HS-5 (cell line): ENCODE results near the gene ATP6V1E1.
"Not testable (repeated sequence)": the region's sequence is repeated elsewhere in the genome, so short reads cannot be mapped to it uniquely, and the experiment has no call there.

Experiments used
- DNase-seq: peaks from one replicate; pipeline ENCODE4 v3.0.0-alpha.2; 2012; ENCODE audit warnings: low read depth

Gene ATP6V1E1

GRCh38 chr22:17628406-17629172 is at the start of gene ATP6V1E1:
TSS of gene ATP6V1E1 (minus strand) at chr22:17628749. CDS start at chr22:17628635, 114 bp downstream.
- DNase-seq: peak; percentile 84

- no peak for DNase-seq
These were observed 47.0 kb upstream of the ATP6V1E1 start for GRCh38 chr22:17675584-17675983.

- DNase-seq: no peak
These were observed 45.6 kb upstream of the ATP6V1E1 start for GRCh38 chr22:17674152-17674551.

DNA sequence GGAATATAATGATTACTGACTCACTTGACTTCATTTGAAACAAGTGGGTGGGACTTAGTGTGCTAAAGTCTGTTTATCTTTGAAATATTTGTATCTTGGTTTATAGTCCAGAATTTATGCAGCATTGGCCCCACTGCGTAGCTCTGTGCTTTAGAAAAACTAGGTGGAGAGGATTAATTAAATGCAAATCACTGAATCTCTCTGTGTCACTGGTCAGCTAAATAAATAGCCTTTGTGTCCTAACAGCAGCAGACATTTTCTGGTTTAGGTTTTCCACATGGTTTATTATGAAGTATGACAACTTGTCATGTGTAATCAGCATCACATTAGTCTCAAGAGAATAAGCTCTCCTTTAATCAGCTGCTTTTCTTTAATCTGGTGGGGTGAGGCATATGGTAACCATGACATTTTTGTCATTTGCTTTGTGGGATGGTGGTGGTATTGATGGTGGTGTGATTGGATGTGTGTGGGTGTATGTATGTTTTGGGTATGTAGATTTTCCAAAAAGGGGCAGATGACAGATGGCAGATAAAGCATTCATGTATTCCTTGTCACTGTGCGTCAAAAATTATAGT is 44.0 kb upstream of the ATP6V1E1 start:
- DNase-seq: no peak

GRCh38 chr22:17671521-17672092 is 43.1 kb upstream of the ATP6V1E1 start:
- DNase-seq: not testable (repeated sequence)

DNA sequence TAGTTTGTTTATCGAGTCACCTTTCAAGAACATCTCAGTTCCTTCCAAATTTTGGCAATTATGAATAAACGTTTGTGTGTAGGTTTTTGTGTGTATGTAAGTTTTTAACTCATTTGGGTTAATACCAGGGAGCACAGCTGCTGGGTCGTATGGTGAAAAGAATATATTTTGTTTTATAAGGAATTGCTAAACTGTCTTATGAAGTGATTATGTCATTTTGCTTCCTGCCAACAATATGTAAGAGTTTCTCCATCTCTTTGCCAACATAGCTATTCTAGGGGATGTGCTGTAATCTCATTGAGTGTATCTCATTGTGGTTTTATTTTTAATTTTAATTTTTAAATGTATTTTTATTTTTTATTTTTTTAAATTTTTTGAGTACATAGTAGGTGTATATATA is 37.3 kb upstream of the ATP6V1E1 start:
- DNase-seq: no peak

GRCh38 chr22:17665248-17665647 is 36.7 kb upstream of the ATP6V1E1 start:
- no peak for DNase-seq

DNA sequence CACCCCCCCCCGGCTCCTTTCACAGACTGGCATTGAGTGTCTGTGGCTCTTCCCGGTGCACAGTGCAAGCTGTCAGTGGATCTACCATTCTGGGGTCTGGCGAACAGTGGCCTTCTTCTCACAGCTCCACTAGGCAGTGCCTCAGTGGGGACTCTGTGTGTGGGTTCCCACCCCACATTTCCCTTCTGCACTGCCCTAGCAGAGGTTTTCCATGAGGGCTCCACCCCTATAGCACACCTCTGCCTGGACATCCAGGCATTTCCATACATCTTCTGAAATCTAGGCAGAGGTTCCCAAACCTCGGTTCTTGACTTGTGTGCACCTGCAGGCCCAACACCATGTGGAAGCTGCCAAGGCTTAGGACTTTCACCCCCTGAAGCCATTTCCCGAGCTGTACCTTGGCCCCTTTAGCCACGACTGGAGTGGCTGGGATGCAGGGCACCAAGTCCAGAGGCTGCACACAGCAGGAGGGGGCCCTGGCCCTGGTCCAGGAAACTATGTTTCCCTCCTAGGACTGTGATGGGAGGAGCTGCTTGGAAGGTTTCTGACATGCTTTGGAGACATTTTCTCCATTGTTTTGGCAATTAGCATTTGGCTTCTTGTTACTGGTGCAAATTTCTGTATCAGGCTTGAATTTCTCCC is 36.0 kb upstream of the ATP6V1E1 start:
- DNase-seq: no peak

GRCh38 chr22:17656870-17657395 is 28.4 kb upstream of the ATP6V1E1 start:
- no peak for DNase-seq

DNA sequence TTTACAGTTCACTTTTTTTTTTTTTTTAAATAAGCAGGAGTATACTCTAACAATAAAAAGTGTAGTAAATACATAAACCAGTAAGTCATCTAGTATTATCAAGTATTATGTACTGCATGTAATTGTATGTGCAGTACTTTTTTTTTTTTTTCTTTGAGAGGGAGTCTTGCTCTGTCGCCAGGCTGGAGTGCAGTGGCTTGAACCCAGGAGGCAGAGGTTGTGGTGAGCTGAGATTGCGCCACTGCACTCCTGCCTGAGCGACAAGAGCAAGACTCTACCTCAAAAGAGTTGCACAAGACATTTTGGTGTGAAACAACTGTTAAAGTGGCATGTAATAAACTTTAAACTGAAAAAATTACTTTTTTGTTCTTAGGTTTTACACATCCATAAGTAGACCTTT is 26.7 kb upstream of the ATP6V1E1 start:
- no peak for DNase-seq

DNA sequence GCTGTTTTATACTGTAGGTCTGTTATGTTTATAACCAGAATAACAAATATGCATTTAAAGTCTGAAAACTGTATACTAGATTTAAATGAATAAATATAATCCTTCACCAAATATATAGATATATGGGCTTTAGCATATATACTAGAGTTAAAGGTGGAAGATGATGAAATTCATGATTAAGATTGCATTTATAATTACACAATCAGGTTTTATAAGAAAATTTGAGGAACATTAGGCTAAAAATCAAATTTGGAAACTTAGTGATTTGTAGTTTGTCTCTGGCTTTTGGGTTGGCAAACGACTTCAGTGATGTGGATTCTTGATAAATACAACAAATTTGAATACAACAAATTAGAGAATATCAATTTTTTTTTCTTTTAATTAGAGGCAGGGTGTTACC is 20.0 kb upstream of the ATP6V1E1 start:
- no peak for DNase-seq

DNA sequence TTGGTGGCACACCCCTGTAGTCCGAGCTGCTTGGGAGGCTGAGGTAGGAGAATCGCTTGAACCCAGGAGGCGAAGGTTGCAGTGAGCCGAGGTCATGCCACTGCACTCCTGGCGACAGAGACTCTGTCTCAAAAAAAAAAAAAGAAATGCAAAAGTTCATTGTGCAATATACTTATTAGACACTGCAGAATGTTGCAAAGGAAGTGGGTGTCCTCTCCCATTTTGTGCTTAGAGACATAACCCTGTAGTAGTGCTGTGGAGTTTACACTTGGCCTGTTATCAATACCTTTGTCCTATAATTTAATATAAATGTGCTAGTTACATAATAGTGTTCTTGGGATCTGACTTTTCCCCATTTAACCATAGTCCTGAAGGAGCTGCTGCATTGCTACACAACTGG is 19.4 kb upstream of the ATP6V1E1 start:
- no peak for DNase-seq

- no peak for DNase-seq
These were observed 18.9 kb upstream of the ATP6V1E1 start for GRCh38 chr22:17647452-17647851.

DNA sequence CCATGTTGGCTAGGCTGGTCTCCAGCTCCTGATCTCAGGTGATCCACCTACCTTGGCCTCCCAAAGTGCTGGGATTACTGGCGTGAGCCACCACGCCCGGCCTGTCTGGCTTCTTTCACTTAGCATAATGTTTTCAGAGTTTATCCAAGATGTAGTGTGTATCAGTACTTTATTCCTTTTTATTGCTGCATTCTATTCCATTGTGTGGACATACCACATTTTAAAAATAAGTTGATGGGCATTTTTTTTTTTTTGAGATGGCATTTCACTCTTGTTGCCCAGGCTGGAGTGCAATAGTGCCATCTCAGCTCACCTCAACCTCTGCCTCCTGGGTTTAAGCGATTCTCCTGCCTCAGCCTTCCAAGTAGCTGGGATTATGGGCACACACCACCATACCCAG is 13.8 kb upstream of the ATP6V1E1 start:
- DNase-seq: not testable (repeated sequence)

- DNase-seq: no peak
These were observed 12.7 kb upstream of the ATP6V1E1 start for GRCh38 chr22:17641269-17641668.

- peak; percentile 6 for DNase-seq
These were observed 10.7 kb upstream of the ATP6V1E1 start for GRCh38 chr22:17639247-17639741.

DNA sequence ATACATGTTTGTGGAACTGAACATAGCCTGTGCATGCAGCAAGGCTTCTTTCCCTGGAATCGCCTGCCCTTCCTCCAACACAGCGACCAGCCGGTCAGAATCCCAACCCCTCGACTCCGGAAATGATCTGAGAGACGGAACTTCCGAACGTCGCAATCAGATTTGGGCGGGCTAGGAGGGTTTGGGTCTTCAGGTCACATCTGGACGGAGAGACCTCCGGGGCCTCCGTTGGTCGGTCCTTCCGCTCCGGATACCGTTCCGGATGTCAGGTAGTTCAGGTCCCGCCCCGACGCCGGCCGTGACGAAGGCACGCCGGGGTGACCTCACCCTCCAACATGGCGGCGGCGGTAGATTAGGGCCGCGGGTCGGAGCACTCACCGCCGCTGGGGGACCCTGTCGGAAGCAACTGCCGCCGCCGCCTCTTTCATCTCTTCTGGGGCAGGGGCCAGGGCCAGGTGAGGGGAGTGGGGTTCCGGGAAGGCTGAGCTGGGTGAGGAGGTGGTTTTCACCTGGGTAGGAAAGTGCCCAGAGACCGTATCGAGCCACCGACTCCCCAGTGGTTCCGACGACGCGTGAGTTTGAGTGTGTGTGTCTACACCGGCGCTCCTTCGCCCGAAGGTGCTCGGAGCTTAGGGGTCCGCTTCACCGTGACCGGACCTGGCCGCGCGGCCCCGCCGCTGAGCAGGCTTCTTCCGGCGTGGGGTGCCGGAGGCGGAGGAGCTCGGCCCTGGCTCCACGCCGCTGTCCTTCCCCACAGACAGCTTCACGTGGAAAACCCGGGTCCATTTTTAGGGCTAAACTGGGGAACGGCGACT is 10.1 kb upstream of the ATP6V1E1 start, which contains the start of gene BCL2L13:
Gene BCL2L13, plus strand, starts transcription at position 326 of the 815 bp plus-strand sequence. CDS start 16,955 bp downstream, outside the sequence.
- peak; percentile 78 for DNase-seq

- DNase-seq: no peak
These were observed 9.6 kb upstream of the ATP6V1E1 start for GRCh38 chr22:17638182-17638431.

- DNase-seq: no peak
These were observed 9.1 kb upstream of the ATP6V1E1 start for GRCh38 chr22:17637490-17638181.

- DNase-seq: not testable (repeated sequence)
These were observed 8.3 kb upstream of the ATP6V1E1 start for GRCh38 chr22:17636850-17637249.

- no peak for DNase-seq
These were observed 6.1 kb upstream of the ATP6V1E1 start for GRCh38 chr22:17634696-17635095.
